ENCODE measurements around the gene MAPK9. TPM values are rescaled to one million over a fixed set of nuclear protein-coding genes. Genes with fewer than 3 reads are reported as not detected.

The MAPK9 gene
- total and polyA plus RNA-seq, 2 experiments from 2014 or later: 22.5 to 23.7 TPM

- Histone ChIP-seq H3K27ac (no peak overlapping the region), H3K4me1 (ENCODE audit: insufficient read depth) (no peaks in the 10 kb centered on the region), H2AFZ (no peak overlapping the region), H3K79me2 (ENCODE audit: insufficient read depth) (no peaks in the 10 kb centered on the region), H4K20me1 (ENCODE audit: insufficient read depth) (no peaks in the 10 kb centered on the region), H3K36me3 (ENCODE audit: low read depth) (peaks cover 51% of the 10 kb centered on the region), H3K9me2 (ENCODE audit: insufficient read depth) (no peaks in the 10 kb centered on the region), H3K4me3 (no peak overlapping the region), H3K9me3 (ENCODE audit: low read depth) (no peaks in the 10 kb centered on the region), H3K4me2 (ENCODE audit: unreplicated experiment) (no peak overlapping the region), H3F3A (ENCODE audit: insufficient read depth) (no peaks in the 10 kb centered on the region), H3K27me3 (replicated peaks; ENCODE audit: insufficient read depth) (no peaks in the 10 kb centered on the region), H3K9ac (no peak overlapping the region)
- 95 to 96% methylated on average over 23 to 24 of the region's 24 CpGs for WGBS, 2 experiments (ENCODE audit: low coverage in 1 of 2, low lambda C conversion rate in 2 of 2, missing lambda C conversion rate in 2 of 2)
- in situ Hi-C loops (cut with MboI): no loop called here
- no peak for DNase-seq
- TF ChIP-seq EZH2phosphoT487 (IDR thresholded peaks at IDR 0.05; ENCODE audit: insufficient read depth, low read depth) (no peak), EZH2 (IDR thresholded peaks at IDR 0.05; ENCODE audit: insufficient read depth, poor library complexity, severe bottlenecking) (no peak)
Measured at GRCh38 chr5:180253036-180253824, 38.7 kb downstream of the MAPK9 start.

GRCh38 chr5:180251887-180252286, 40.0 kb downstream of the MAPK9 start:
- H3F3A ChIP-seq (ENCODE audit: insufficient read depth): no peaks in the 10 kb centered on the region
- peaks cover 46% of the 10 kb centered on the region for H3K36me3 ChIP-seq (ENCODE audit: low read depth)
- in situ Hi-C loops (cut with MboI): no loop called here
- H3K4me3 ChIP-seq: no peak overlapping the region
- H2AFZ ChIP-seq: no peak overlapping the region
- DNase-seq: no peak
- no peaks in the 10 kb centered on the region for H4K20me1 ChIP-seq (ENCODE audit: insufficient read depth)
- TF ChIP-seq EZH2 (IDR thresholded peaks at IDR 0.05; ENCODE audit: insufficient read depth, poor library complexity, severe bottlenecking) (no peak), EZH2phosphoT487 (IDR thresholded peaks at IDR 0.05; ENCODE audit: insufficient read depth, low read depth) (no peak)
- no peak overlapping the region for H3K27ac ChIP-seq
- H3K79me2 ChIP-seq (ENCODE audit: insufficient read depth): no peaks in the 10 kb centered on the region
- no peak overlapping the region for H3K4me2 ChIP-seq (ENCODE audit: unreplicated experiment)
- WGBS, 2 experiments (ENCODE audit: low coverage in 1 of 2, low lambda C conversion rate in 2 of 2, missing lambda C conversion rate in 2 of 2): 95% methylated on average over 7 of the region's 7 CpGs
- no peaks in the 10 kb centered on the region for H3K9me2 ChIP-seq (ENCODE audit: insufficient read depth)
- no peaks in the 10 kb centered on the region for H3K27me3 ChIP-seq (replicated peaks; ENCODE audit: insufficient read depth)
- H3K9me3 ChIP-seq (ENCODE audit: low read depth): no peaks in the 10 kb centered on the region
- no peak overlapping the region for H3K9ac ChIP-seq
- H3K4me1 ChIP-seq (ENCODE audit: insufficient read depth): no peaks in the 10 kb centered on the region

GRCh38 chr5:180251141-180251540, 40.7 kb downstream of the MAPK9 start:
- H3F3A ChIP-seq (ENCODE audit: insufficient read depth): no peaks in the 10 kb centered on the region
- H3K36me3 ChIP-seq (ENCODE audit: low read depth): peaks cover 47% of the 10 kb centered on the region
- no peaks in the 10 kb centered on the region for H3K9me3 ChIP-seq (ENCODE audit: low read depth)
- H3K9me2 ChIP-seq (ENCODE audit: insufficient read depth): no peaks in the 10 kb centered on the region
- H3K9ac ChIP-seq: no peak overlapping the region
- no peaks in the 10 kb centered on the region for H3K27me3 ChIP-seq (replicated peaks; ENCODE audit: insufficient read depth)
- in situ Hi-C loops (cut with MboI): no loop called here
- no peak overlapping the region for H3K4me2 ChIP-seq (ENCODE audit: unreplicated experiment)
- TF ChIP-seq EZH2 (IDR thresholded peaks at IDR 0.05; ENCODE audit: insufficient read depth, poor library complexity, severe bottlenecking) (no peak), EZH2phosphoT487 (IDR thresholded peaks at IDR 0.05; ENCODE audit: insufficient read depth, low read depth) (no peak)
- no peaks in the 10 kb centered on the region for H4K20me1 ChIP-seq (ENCODE audit: insufficient read depth)
- no peak overlapping the region for H3K4me3 ChIP-seq
- no peak overlapping the region for H2AFZ ChIP-seq
- H3K27ac ChIP-seq: no peak overlapping the region
- no peaks in the 10 kb centered on the region for H3K79me2 ChIP-seq (ENCODE audit: insufficient read depth)
- no peaks in the 10 kb centered on the region for H3K4me1 ChIP-seq (ENCODE audit: insufficient read depth)
- no peak for DNase-seq
- WGBS, 2 experiments (ENCODE audit: low coverage in 1 of 2, low lambda C conversion rate in 2 of 2, missing lambda C conversion rate in 2 of 2): 78 to 84% methylated on average over 9 of the region's 9 CpGs

GRCh38 chr5:180250329-180250728, 41.6 kb downstream of the MAPK9 start:
- in situ Hi-C loops (cut with MboI): no loop called here
- H2AFZ ChIP-seq: no peak overlapping the region
- no peak overlapping the region for H3K27ac ChIP-seq
- H3K9me2 ChIP-seq (ENCODE audit: insufficient read depth): no peaks in the 10 kb centered on the region
- H4K20me1 ChIP-seq (ENCODE audit: insufficient read depth): no peaks in the 10 kb centered on the region
- no peaks in the 10 kb centered on the region for H3K4me1 ChIP-seq (ENCODE audit: insufficient read depth)
- no peaks in the 10 kb centered on the region for H3F3A ChIP-seq (ENCODE audit: insufficient read depth)
- no peaks in the 10 kb centered on the region for H3K27me3 ChIP-seq (replicated peaks; ENCODE audit: insufficient read depth)
- no peak overlapping the region for H3K4me2 ChIP-seq (ENCODE audit: unreplicated experiment)
- H3K36me3 ChIP-seq (ENCODE audit: low read depth): peaks cover 56% of the 10 kb centered on the region
- no peak for DNase-seq
- H3K9ac ChIP-seq: no peak overlapping the region
- H3K4me3 ChIP-seq: no peak overlapping the region
- H3K9me3 ChIP-seq (ENCODE audit: low read depth): no peaks in the 10 kb centered on the region
- WGBS, 2 experiments (ENCODE audit: low coverage in 1 of 2, low lambda C conversion rate in 2 of 2, missing lambda C conversion rate in 2 of 2): 98% methylated on average over 4 of the region's 4 CpGs
- H3K79me2 ChIP-seq (ENCODE audit: insufficient read depth): no peaks in the 10 kb centered on the region
- TF ChIP-seq EZH2 (IDR thresholded peaks at IDR 0.05; ENCODE audit: insufficient read depth, poor library complexity, severe bottlenecking) (no peak), EZH2phosphoT487 (IDR thresholded peaks at IDR 0.05; ENCODE audit: insufficient read depth, low read depth) (no peak)
